HepG2 (cell line): ENCODE results near the gene PGM3. TPM values are rescaled to one million over a fixed set of nuclear protein-coding genes. Genes with fewer than 3 reads are reported as not detected.

Experiments used
- ASH2L ChIP-seq: fragments of 300-600, 200-600 bp; sonication (generic); IDR thresholded peaks from 2 replicates; pipeline ENCODE4 v1.7.0; 2017; ENCODE audit warnings: low read depth, mild to moderate bottlenecking, moderate library complexity, mixed read lengths, low read length; ENCODE audit not compliant: insufficient read length
- DMAP1 ChIP-seq: IDR thresholded peaks from 2 replicates; pipeline ENCODE4 v1.6.1; 2016
- ELF4 ChIP-seq: sonication (generic); formaldehyde crosslinking; IDR thresholded peaks from 2 replicates; pipeline ENCODE4 v1.5.0; 2020; ENCODE audit warnings: missing genetic modification reagents, mild to moderate bottlenecking, moderate library complexity, borderline replicate concordance
- HNRNPUL1 ChIP-seq: fragments of 200-400 bp; formaldehyde crosslinking; IDR thresholded peaks from 2 replicates; pipeline ENCODE4 v1.6.1; 2017; ENCODE audit warnings: low read depth, mild to moderate bottlenecking, low read length, moderate library complexity
- HOMEZ ChIP-seq: IDR thresholded peaks from 2 replicates; pipeline ENCODE4 v1.6.1; 2016; ENCODE audit warnings: low read depth
- KLF12 ChIP-seq: sonication (generic); formaldehyde crosslinking; IDR thresholded peaks from 2 replicates; pipeline ENCODE4 v1.4.0; 2020; ENCODE audit warnings: missing genetic modification reagents, borderline replicate concordance
- MLXIP ChIP-seq: sonication (generic); formaldehyde crosslinking; IDR thresholded peaks from 2 replicates; pipeline ENCODE4 v1.9.0; 2021; ENCODE audit warnings: missing genetic modification reagents, borderline replicate concordance
- NBN ChIP-seq: fragments of 450-650 bp; conservative IDR thresholded peaks from 2 replicates; pipeline ENCODE4 v1.6.1; 2017
- NFRKB ChIP-seq: fragments of 450-650 bp; IDR thresholded peaks from 2 replicates; pipeline ENCODE4 v1.6.1; 2017
- POLR2AphosphoS2 ChIP-seq: IDR thresholded peaks from 2 replicates; pipeline ENCODE4 v1.6.1; 2011; ENCODE audit warnings: low read depth, low read length, improper control_type of control experiment
- RBFOX2 ChIP-seq: fragments of 200-400 bp; formaldehyde crosslinking; IDR thresholded peaks from 2 replicates; pipeline ENCODE4 v1.6.1; 2017; ENCODE audit warnings: low read depth, mild to moderate bottlenecking, low read length
- RERE ChIP-seq: IDR thresholded peaks from 2 replicates; pipeline ENCODE4 v1.6.1; 2016; ENCODE audit warnings: low read depth, missing genetic modification reagents, missing compliant biosample characterization
- RXRB ChIP-seq: IDR thresholded peaks from 2 replicates; pipeline ENCODE4 v1.6.1; 2016; ENCODE audit warnings: borderline replicate concordance, missing genetic modification reagents, missing compliant biosample characterization
- SP5 ChIP-seq: IDR thresholded peaks from 2 replicates; pipeline ENCODE4 v1.6.1; 2016; ENCODE audit warnings: low read depth, borderline replicate concordance
- STAG1 ChIP-seq: sonication (generic); formaldehyde crosslinking; IDR thresholded peaks from 2 replicates; pipeline ENCODE4 v1.4.0; 2020; ENCODE audit warnings: missing genetic modification reagents
- SYNCRIP ChIP-seq: fragments of 200-400 bp; formaldehyde crosslinking; IDR thresholded peaks from 2 replicates; pipeline ENCODE4 v1.6.1; 2018; ENCODE audit warnings: mild to moderate bottlenecking, low read depth, low read length; ENCODE audit not compliant: insufficient read depth
- YEATS2 ChIP-seq: sonication (generic); formaldehyde crosslinking; IDR thresholded peaks from 2 replicates; pipeline ENCODE4 v1.4.0; 2020; ENCODE audit warnings: missing genetic modification reagents, borderline replicate concordance
- ZBTB42 ChIP-seq: sonication (generic); formaldehyde crosslinking; IDR thresholded peaks from 2 replicates; pipeline ENCODE4 v1.5.0; 2020; ENCODE audit warnings: mild to moderate bottlenecking, missing genetic modification reagents
- ZFP36 ChIP-seq: fragments of 150-350 bp; IDR thresholded peaks from 2 replicates; pipeline ENCODE4 v1.6.1; 2018; ENCODE audit warnings: borderline replicate concordance, low read length, low read depth; ENCODE audit not compliant: partially characterized antibody
- ZNF446 ChIP-seq: sonication (generic); formaldehyde crosslinking; IDR thresholded peaks from 2 replicates; pipeline ENCODE4 v1.5.0; 2020; ENCODE audit warnings: mild to moderate bottlenecking, missing genetic modification reagents
- ZNF572 ChIP-seq: sonication (generic); formaldehyde crosslinking; IDR thresholded peaks from 2 replicates; pipeline ENCODE4 v1.5.1; 2020; ENCODE audit warnings: mild to moderate bottlenecking, missing genetic modification reagents
- polyA plus RNA-seq, 8 experiments: library from polyadenylated mRNA; depleted of rRNA in 3 of 8; stranded (reverse) in 7 of 8; unstranded in 1 of 8; fragments of >200 nt; fragmentation: Illumina TruSeq in 4 of 8; extraction: Trizol in 4 of 8; gene quantifications; 2 replicates each; pipeline versions ENCODE4 v1.2.1 to v1.2.3, GENCODE V29; 2011 to 2016; ENCODE audit warnings: low read depth in 4 of 8, missing spikeins in 1 of 8, mixed read lengths in 1 of 8; ENCODE audit not compliant: insufficient read depth in 1 of 8
- total RNA-seq, 5 experiments: library from RNA; depleted of rRNA; stranded (reverse); fragments of >200 nt; fragmentation: Illumina TruSeq; extraction: Trizol; gene quantifications; 2 replicates each; pipeline ENCODE4 v1.2.3, GENCODE V29; 2016; ENCODE audit warnings: low read depth in 1 of 5

The PGM3 gene
- total and polyA plus RNA-seq, 2 of the 13 experiments (the other 11 are each of a cell fraction or from before 2014, with no cell fraction given): 72.5 to 163 TPM

- TF ChIP-seq ZNF446 (CRISPR knock-in tag) (no peak), NFRKB (no peak), MLXIP (no peak), ZBTB42 (CRISPR knock-in tag) (no peak), SYNCRIP (no peak), ASH2L (no peak), ZNF572 (CRISPR knock-in tag) (no peak), DMAP1 (CRISPR knock-in tag) (no peak), RXRB (CRISPR knock-in tag) (peak; percentile 34; the same call in 1 of the 2 replicates), HNRNPUL1 (no peak), STAG1 (CRISPR knock-in tag) (peak; percentile 77), POLR2AphosphoS2 (no peak), RERE (CRISPR knock-in tag) (no peak), HOMEZ (CRISPR knock-in tag) (no peak), RBFOX2 (no peak), YEATS2 (no peak), SP5 (CRISPR knock-in tag) (no peak), ZFP36 (no peak), NBN (no peak), KLF12 (CRISPR knock-in tag) (no peak), ELF4 (CRISPR knock-in tag) (no peak)
These were observed 22.3 kb upstream of the PGM3 start (continued) for GRCh38 chr6:83215131-83216047.
